ENCODE data around the gene KHNYN.
A peak's percentile ranks its signal among the peaks of the same experiment; 100 is the strongest.

Gene KHNYN

GRCh38 chr14:24442240-24443052 is 12.7 kb downstream of the KHNYN start, which contains the start of gene SDR39U1 (continued):
- 0 out of 2 replicates have a peak, but pooled peaks have one; percentile 9 for TF ChIP-seq ZNF623 (tag by site-specific recombination; IDR thresholded peaks at IDR 0.05)
- TF ChIP-seq ZNF654 (tag by site-specific recombination; IDR thresholded peaks at IDR 0.05; ENCODE audit: low read depth) = no peak
- no peak for TF ChIP-seq ZSCAN18 (tag by site-specific recombination; IDR thresholded peaks at IDR 0.05)
- no peak for TF ChIP-seq BCL11B (tag by site-specific recombination; IDR thresholded peaks at IDR 0.05; ENCODE audit: low read depth)
- TF ChIP-seq WT1 (tag by site-specific recombination; IDR thresholded peaks at IDR 0.05) = peak; percentile 29; the same call in 1 of the 2 replicates
- no peak for TF ChIP-seq ZNF645 (tag by site-specific recombination; IDR thresholded peaks at IDR 0.05)
- no peak for TF ChIP-seq ZNF416 (tag by site-specific recombination; IDR thresholded peaks at IDR 0.05)
- no peak for TF ChIP-seq ZNF473 (tag by site-specific recombination; IDR thresholded peaks at IDR 0.05)
- no peak for TF ChIP-seq PRDM4 (tag by site-specific recombination; IDR thresholded peaks at IDR 0.05)
- TF ChIP-seq ZNF223 (tag by site-specific recombination; IDR thresholded peaks at IDR 0.05) = no peak
- TF ChIP-seq EGR2 (tag by site-specific recombination; IDR thresholded peaks at IDR 0.05; ENCODE audit: low read depth) = peak; percentile 44
- TF ChIP-seq KLF10 (tag by site-specific recombination; IDR thresholded peaks at IDR 0.05) = peak; percentile 59; the same call in 1 of the 2 replicates
- TF ChIP-seq ZBTB11 (tag by site-specific recombination; conservative IDR thresholded peaks at IDR 0.05; ENCODE audit: low read depth) = peak; percentile 98
- peak; percentile 58; the same call in 1 of the 2 replicates for TF ChIP-seq ZNF501 (tag by site-specific recombination; IDR thresholded peaks at IDR 0.05)
- TF ChIP-seq ZNF76 (tag by site-specific recombination; IDR thresholded peaks at IDR 0.05; ENCODE audit: borderline replicate concordance, low read depth) = peak; percentile 55; the same call in 1 of the 2 replicates
- peak; percentile 93 for TF ChIP-seq HOXD13 (CRISPR knock-in tag; IDR thresholded peaks at IDR 0.05; ENCODE audit: borderline replicate concordance)
- TF ChIP-seq KLF17 (tag by site-specific recombination; IDR thresholded peaks at IDR 0.05) = peak; percentile 68; the same call in 1 of the 2 replicates
- peak; percentile 75 for TF ChIP-seq PRDM10 (tag by site-specific recombination; IDR thresholded peaks at IDR 0.05)
- peak; percentile 62; the same call in 1 of the 2 replicates for TF ChIP-seq ZNF394 (tag by site-specific recombination; IDR thresholded peaks at IDR 0.05; ENCODE audit: borderline replicate concordance)
- peak; percentile 33 for TF ChIP-seq ZNF660 (tag by site-specific recombination; IDR thresholded peaks at IDR 0.05)
- no peak for TF ChIP-seq ZNF155 (tag by site-specific recombination; IDR thresholded peaks at IDR 0.05)
- 0 out of 2 replicates have a peak, but pooled peaks have one; percentile 25 for TF ChIP-seq KLF9 (tag by site-specific recombination; IDR thresholded peaks at IDR 0.05; ENCODE audit: low read depth)
- no peak for TF ChIP-seq ZNF114 (tag by site-specific recombination; IDR thresholded peaks at IDR 0.05)
- TF ChIP-seq ZNF530 (tag by site-specific recombination; IDR thresholded peaks at IDR 0.05; ENCODE audit: low read depth) = no peak
- no peak for TF ChIP-seq OSR2 (tag by site-specific recombination; IDR thresholded peaks at IDR 0.05)
- no peak for TF ChIP-seq ZNF791 (tag by site-specific recombination; IDR thresholded peaks at IDR 0.05)

All from HEK293 (cell line).